SK-N-SH (cell line): ENCODE results near the gene DNAH10. TPM values are rescaled to one million over a fixed set of nuclear protein-coding genes. Genes with fewer than 3 reads are reported as not detected.

ENCODE experiments used
- CTCF ChIA-PET: fragments of 300-600, 350-600 bp; formaldehyde crosslinking; extraction: SDS; loops from one replicate; lab custom pipeline; 2021; lab: Yijun Ruan, JAX
- POLR2A ChIA-PET: fragments of 350-600 bp; sonication (Branson Sonifier 250); formaldehyde crosslinking; extraction: SDS; loops from one replicate; lab custom pipeline; 2020; ENCODE audit warnings: antibody characterized with exemption, inconsistent platforms; lab: Yijun Ruan, JAX
- DNase-seq: peaks from one replicate; pipeline ENCODE4 v3.0.0; 2012
- H2AFZ ChIP-seq: fragments of 200-600 bp; sonication (generic); 2 replicates; pipeline ENCODE4 v1.8.1; 2016; ENCODE audit warnings: antibody characterized with exemption, mild to moderate bottlenecking, low read depth
- H3F3A ChIP-seq: fragments of 200-600 bp; sonication (generic); replicated peaks from 2 replicates; pipeline ENCODE3; 2016; ENCODE audit warnings: antibody characterized with exemption, mild to moderate bottlenecking; ENCODE audit not compliant: insufficient read depth
- H3K27ac ChIP-seq, 2 experiments: fragments of 200-500 bp in 1 of 2; fragments of 200-600 bp in 1 of 2; sonication (Bioruptor generic) in 1 of 2; sonication (generic), shearing (Covaris generic) in 1 of 2; 2 replicates each; pipeline versions ENCODE4 v1.5.1 to v1.6.1; 2014 to 2016; ENCODE audit warnings: low read depth in 2 of 2, inconsistent platforms in 1 of 2, low read length in 1 of 2, mild to moderate bottlenecking in 1 of 2, mixed read lengths in 1 of 2
- H3K27me3 ChIP-seq: fragments of 200-600 bp; sonication (generic), shearing (Covaris generic); 2 replicates; pipeline ENCODE4 v1.6.1; 2016; ENCODE audit warnings: mixed run types; ENCODE audit not compliant: insufficient read depth
- H3K36me3 ChIP-seq, 2 experiments: fragments of 200-500 bp in 1 of 2; fragments of 200-600 bp in 1 of 2; sonication (Bioruptor generic) in 1 of 2; sonication (generic) in 1 of 2; replicated peaks in 1 of 2; 2 replicates each; pipeline versions ENCODE3 to v1.5.1; 2014 to 2016; ENCODE audit warnings: low read length in 1 of 2, mild to moderate bottlenecking in 1 of 2; ENCODE audit not compliant: insufficient read depth in 2 of 2, control insufficient read depth in 1 of 2
- H3K4me1 ChIP-seq, 2 experiments: fragments of 200-500 bp in 1 of 2; fragments of 200-600 bp in 1 of 2; sonication (Bioruptor generic) in 1 of 2; sonication (generic), shearing (Covaris generic) in 1 of 2; 2 replicates each; pipeline versions ENCODE4 v1.5.1 to v1.6.1; 2014 to 2016; ENCODE audit warnings: low read depth in 1 of 2, low read length in 1 of 2, mixed run types in 1 of 2; ENCODE audit not compliant: insufficient read depth in 2 of 2, control insufficient read depth in 1 of 2
- H3K4me2 ChIP-seq: fragments of 200-600 bp; sonication (generic), shearing (Covaris generic); 2 replicates; pipeline ENCODE4 v1.6.1; 2017; ENCODE audit warnings: mixed run types
- H3K4me3 ChIP-seq, 2 experiments: fragments of 200-500 bp in 1 of 2; fragments of 200-600 bp in 1 of 2; sonication (Bioruptor generic) in 1 of 2; sonication (generic), shearing (Covaris generic) in 1 of 2; 2 replicates each; pipeline versions ENCODE4 v1.5.1 to v1.8.1; 2014 to 2016; ENCODE audit warnings: low read depth in 2 of 2, inconsistent platforms in 1 of 2, low read length in 1 of 2, mild to moderate bottlenecking in 1 of 2, mixed read lengths in 1 of 2, moderate library complexity in 1 of 2
- H3K79me2 ChIP-seq: fragments of 200-600 bp; sonication (generic); 2 replicates; pipeline ENCODE4 v1.8.1; 2017; ENCODE audit warnings: mild to moderate bottlenecking; ENCODE audit not compliant: insufficient read depth
- H3K9ac ChIP-seq: fragments of 200-600 bp; sonication (generic); 2 replicates; pipeline ENCODE4 v1.6.1; 2017; ENCODE audit warnings: mixed run types
- H3K9me2 ChIP-seq: fragments of 200-600 bp; sonication (generic); 2 replicates; pipeline ENCODE4 v1.6.1; 2017; ENCODE audit warnings: mixed run types
- H3K9me3 ChIP-seq: fragments of 200-600 bp; sonication (generic); 2 replicates; pipeline ENCODE4 v1.6.1; 2017; ENCODE audit warnings: mixed run types, mild to moderate bottlenecking, moderate library complexity
- H4K20me1 ChIP-seq: fragments of 200-600 bp; sonication (generic); 2 replicates; pipeline ENCODE4 v1.6.1; 2017; ENCODE audit warnings: mild to moderate bottlenecking, mixed run types; ENCODE audit not compliant: insufficient read depth
- CHD2 ChIP-seq: fragments of 150-350 bp; IDR thresholded peaks from 2 replicates; pipeline ENCODE4 v1.6.1; 2018; ENCODE audit warnings: low read length; ENCODE audit not compliant: partially characterized antibody
- EZH2phosphoT487 ChIP-seq: fragments of 200-600 bp; sonication (generic); IDR thresholded peaks from 2 replicates; pipeline ENCODE4 v1.6.1; 2017; ENCODE audit warnings: low read depth, mixed run types, mild to moderate bottlenecking, antibody characterized with exemption, moderate library complexity, borderline replicate concordance
- FOSL2 ChIP-seq: IDR thresholded peaks from 2 replicates; pipeline ENCODE4 v1.4.0; 2012; ENCODE audit warnings: low read depth, mild to moderate bottlenecking, moderate library complexity, borderline replicate concordance
- FOXM1 ChIP-seq: IDR thresholded peaks from 2 replicates; pipeline ENCODE4 v1.4.0; 2012; ENCODE audit warnings: low read depth, mild to moderate bottlenecking
- GABPA ChIP-seq: IDR thresholded peaks from 2 replicates; pipeline ENCODE4 v1.4.0; 2012; ENCODE audit warnings: low read depth, mild to moderate bottlenecking
- IRF3 ChIP-seq: fragments of 150-350 bp; IDR thresholded peaks from 2 replicates; pipeline ENCODE4 v1.6.1; 2016; ENCODE audit warnings: mild to moderate bottlenecking, low read depth, low read length
- MXI1 ChIP-seq: IDR thresholded peaks from 2 replicates; pipeline ENCODE4 v1.6.1; 2012; ENCODE audit warnings: mild to moderate bottlenecking, low read depth, low read length, improper control_type of control experiment
- NFIC ChIP-seq: IDR thresholded peaks from 2 replicates; pipeline ENCODE4 v1.4.0; 2012; ENCODE audit warnings: borderline replicate concordance
- NRF1 ChIP-seq: IDR thresholded peaks from 2 replicates; pipeline ENCODE4 v1.6.1; 2012; ENCODE audit warnings: low read depth, mild to moderate bottlenecking, low read length
- POLR2AphosphoS5 ChIP-seq: IDR thresholded peaks from 2 replicates; pipeline ENCODE4 v1.6.1; 2012; ENCODE audit warnings: low read depth, low read length
- RAD21 ChIP-seq: IDR thresholded peaks from 2 replicates; pipeline ENCODE4 v1.6.1; 2012; ENCODE audit warnings: mild to moderate bottlenecking, low read length
- RFX5 ChIP-seq: IDR thresholded peaks from 2 replicates; pipeline ENCODE4 v1.6.1; 2012; ENCODE audit warnings: mild to moderate bottlenecking, improper control_type of control experiment, low read length
- SIN3A ChIP-seq: IDR thresholded peaks from 2 replicates; pipeline ENCODE4 v1.6.1; 2012; ENCODE audit warnings: low read depth, mild to moderate bottlenecking, low read length, moderate library complexity, borderline replicate concordance
- SMC3 ChIP-seq: IDR thresholded peaks from 2 replicates; pipeline ENCODE4 v1.6.1; 2012; ENCODE audit warnings: low read depth, low read length, improper control_type of control experiment
- TCF12 ChIP-seq: IDR thresholded peaks from 2 replicates; pipeline ENCODE4 v1.4.0; 2012
- TEAD4 ChIP-seq: IDR thresholded peaks from 2 replicates; pipeline ENCODE4 v1.4.0; 2012; ENCODE audit warnings: mild to moderate bottlenecking, borderline replicate concordance; ENCODE audit not compliant: insufficient read depth
- USF1 ChIP-seq: IDR thresholded peaks from 2 replicates; pipeline ENCODE4 v1.4.0; 2012; ENCODE audit warnings: low read depth, borderline replicate concordance
- WGBS: methylation state at CpG from one replicate; pipeline ENCODE4 v1.1.6; 2017; ENCODE audit warnings: low lambda C conversion rate; 5-methylcytosine and 5-hydroxymethylcytosine counted together
- polyA plus RNA-seq, 3 experiments: library from polyadenylated mRNA; depleted of rRNA; stranded (reverse); fragments of >200 nt; gene quantifications; 2 replicates each; pipeline ENCODE4 v1.2.3, GENCODE V29; 2012
- TF ChIP-seq, protein P1 (sequence below): fragments of 200-600 bp; sonication (generic); IDR thresholded peaks from 2 replicates; pipeline ENCODE4 v1.6.1; 2017; ENCODE audit warnings: antibody characterized with exemption, mild to moderate bottlenecking, moderate library complexity
- TF ChIP-seq, protein P2 (sequence below): IDR thresholded peaks from 2 replicates; pipeline ENCODE4 v1.4.0; 2012; ENCODE audit warnings: low read depth
- TF ChIP-seq, protein P3 (sequence below): fragments of 150-350 bp; IDR thresholded peaks from 2 replicates; pipeline ENCODE4 v1.6.1; 2017; ENCODE audit warnings: antibody characterized with exemption, low read length, low read depth, borderline replicate concordance

DNAH10 gene
- polyA plus RNA-seq, 1 of the 3 experiments (the other 2 are of a cell fraction), result 0.13 TPM

DNA sequence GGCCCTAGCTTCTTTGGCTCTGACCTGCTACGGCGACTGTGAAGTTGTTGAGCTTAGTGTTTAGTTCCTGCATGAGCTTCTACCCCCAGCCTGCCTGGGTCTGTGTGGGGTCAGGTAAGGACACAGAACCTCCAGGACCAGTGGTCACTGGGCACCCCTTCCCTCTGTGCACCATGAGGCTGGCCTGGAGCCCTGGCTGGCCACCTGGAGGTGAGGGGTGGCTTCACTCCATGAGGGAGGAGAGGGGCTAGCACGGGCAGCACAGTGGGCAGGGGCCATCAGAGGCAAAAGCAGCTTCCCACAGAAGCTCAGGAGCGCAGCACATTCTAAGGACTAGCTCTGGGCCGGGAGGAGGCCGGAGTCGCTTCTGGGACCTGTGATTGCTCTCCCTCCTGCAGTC lies 173.9 kb downstream of the DNAH10 start:
- H3K9ac ChIP-seq, result no peak overlapping the region
- H3K4me1 ChIP-seq, result no peaks in the 10 kb centered on the region
- no peaks in the 10 kb centered on the region for H3K79me2 ChIP-seq
- POLR2A ChIA-PET, result no interaction called here
- H3K27me3 ChIP-seq, result no peaks in the 10 kb centered on the region
- H3K4me3 ChIP-seq, result no peak overlapping the region
- TF ChIP-seq, protein P1, sequence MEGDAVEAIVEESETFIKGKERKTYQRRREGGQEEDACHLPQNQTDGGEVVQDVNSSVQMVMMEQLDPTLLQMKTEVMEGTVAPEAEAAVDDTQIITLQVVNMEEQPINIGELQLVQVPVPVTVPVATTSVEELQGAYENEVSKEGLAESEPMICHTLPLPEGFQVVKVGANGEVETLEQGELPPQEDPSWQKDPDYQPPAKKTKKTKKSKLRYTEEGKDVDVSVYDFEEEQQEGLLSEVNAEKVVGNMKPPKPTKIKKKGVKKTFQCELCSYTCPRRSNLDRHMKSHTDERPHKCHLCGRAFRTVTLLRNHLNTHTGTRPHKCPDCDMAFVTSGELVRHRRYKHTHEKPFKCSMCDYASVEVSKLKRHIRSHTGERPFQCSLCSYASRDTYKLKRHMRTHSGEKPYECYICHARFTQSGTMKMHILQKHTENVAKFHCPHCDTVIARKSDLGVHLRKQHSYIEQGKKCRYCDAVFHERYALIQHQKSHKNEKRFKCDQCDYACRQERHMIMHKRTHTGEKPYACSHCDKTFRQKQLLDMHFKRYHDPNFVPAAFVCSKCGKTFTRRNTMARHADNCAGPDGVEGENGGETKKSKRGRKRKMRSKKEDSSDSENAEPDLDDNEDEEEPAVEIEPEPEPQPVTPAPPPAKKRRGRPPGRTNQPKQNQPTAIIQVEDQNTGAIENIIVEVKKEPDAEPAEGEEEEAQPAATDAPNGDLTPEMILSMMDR, result no peak
- TF ChIP-seq SMC3 (no peak), RFX5 (no peak), TEAD4 (no peak), GABPA (no peak), SIN3A (no peak), CHD2 (no peak), TCF12 (no peak), NRF1 (no peak), USF1 (no peak), RAD21 (no peak)
- CTCF ChIA-PET, result interaction anchor here (1.6 to 1.7 kb wide), 2 partner anchors 10 to 25 kb away, joined by 4 to 5 read pairs; no protein-coding TSS in a partner anchor
- no peak overlapping the region for H3K4me2 ChIP-seq
- 96% methylated on average over 5 of the region's 7 CpGs for WGBS
- DNase-seq, result no peak
- peaks cover 0 to 34% of the 10 kb centered on the region in 2 experiments for H3K36me3 ChIP-seq
- H3F3A ChIP-seq, result no peaks in the 10 kb centered on the region
- H3K27ac ChIP-seq, result no peak overlapping the region
- H4K20me1 ChIP-seq, result no peaks in the 10 kb centered on the region
- no peak overlapping the region for H2AFZ ChIP-seq
- H3K9me2 ChIP-seq, result no peaks in the 10 kb centered on the region
- H3K9me3 ChIP-seq, result no peaks in the 10 kb centered on the region

- no peaks in the 10 kb centered on the region for H3K79me2 ChIP-seq
- no peaks in the 10 kb centered on the region for H3K4me1 ChIP-seq
- 91% methylated on average over 18 of the region's 18 CpGs for WGBS
- no peaks in the 10 kb centered on the region for H4K20me1 ChIP-seq
- POLR2A ChIA-PET, result no interaction called here
- H3K9ac ChIP-seq, result no peak overlapping the region
- H3K27ac ChIP-seq, result no peak overlapping the region
- no peaks in the 10 kb centered on the region for H3K27me3 ChIP-seq
- H3K9me3 ChIP-seq, result no peaks in the 10 kb centered on the region
- no peaks in the 10 kb centered on the region for H3F3A ChIP-seq
- no peak for DNase-seq
- H3K36me3 ChIP-seq, result peaks cover 3 to 39% of the 10 kb centered on the region in 2 experiments
- no peaks in the 10 kb centered on the region for H3K9me2 ChIP-seq
- H2AFZ ChIP-seq, result no peak overlapping the region
- no peak overlapping the region for H3K4me2 ChIP-seq
- CTCF ChIA-PET, result interaction anchor here (1.6 to 1.7 kb wide), 2 partner anchors 10 to 25 kb away, joined by 4 to 5 read pairs; no protein-coding TSS in a partner anchor
- no peak overlapping the region for H3K4me3 ChIP-seq
- no peak for TF ChIP-seq FOXM1
- TF ChIP-seq USF1, result no peak
- no peak for TF ChIP-seq RAD21
- no peak for TF ChIP-seq TEAD4
- no peak for TF ChIP-seq POLR2AphosphoS5
- TF ChIP-seq, protein P2, sequence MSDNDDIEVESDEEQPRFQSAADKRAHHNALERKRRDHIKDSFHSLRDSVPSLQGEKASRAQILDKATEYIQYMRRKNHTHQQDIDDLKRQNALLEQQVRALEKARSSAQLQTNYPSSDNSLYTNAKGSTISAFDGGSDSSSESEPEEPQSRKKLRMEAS, result no peak
- TF ChIP-seq, protein P1, result no peak
- no peak for TF ChIP-seq NRF1
- no peak for TF ChIP-seq IRF3
- no peak for TF ChIP-seq EZH2phosphoT487
- no peak for TF ChIP-seq NFIC
- no peak for TF ChIP-seq MXI1
- TF ChIP-seq, protein P3, sequence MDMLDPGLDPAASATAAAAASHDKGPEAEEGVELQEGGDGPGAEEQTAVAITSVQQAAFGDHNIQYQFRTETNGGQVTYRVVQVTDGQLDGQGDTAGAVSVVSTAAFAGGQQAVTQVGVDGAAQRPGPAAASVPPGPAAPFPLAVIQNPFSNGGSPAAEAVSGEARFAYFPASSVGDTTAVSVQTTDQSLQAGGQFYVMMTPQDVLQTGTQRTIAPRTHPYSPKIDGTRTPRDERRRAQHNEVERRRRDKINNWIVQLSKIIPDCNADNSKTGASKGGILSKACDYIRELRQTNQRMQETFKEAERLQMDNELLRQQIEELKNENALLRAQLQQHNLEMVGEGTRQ, result no peak
- TF ChIP-seq FOSL2, result no peak
Observed at GRCh38 chr12:123936471-123936870, 174.4 kb downstream of the DNAH10 start.
